ENCODE measurements around the gene LRRK2.

The LRRK2 gene

DNA sequence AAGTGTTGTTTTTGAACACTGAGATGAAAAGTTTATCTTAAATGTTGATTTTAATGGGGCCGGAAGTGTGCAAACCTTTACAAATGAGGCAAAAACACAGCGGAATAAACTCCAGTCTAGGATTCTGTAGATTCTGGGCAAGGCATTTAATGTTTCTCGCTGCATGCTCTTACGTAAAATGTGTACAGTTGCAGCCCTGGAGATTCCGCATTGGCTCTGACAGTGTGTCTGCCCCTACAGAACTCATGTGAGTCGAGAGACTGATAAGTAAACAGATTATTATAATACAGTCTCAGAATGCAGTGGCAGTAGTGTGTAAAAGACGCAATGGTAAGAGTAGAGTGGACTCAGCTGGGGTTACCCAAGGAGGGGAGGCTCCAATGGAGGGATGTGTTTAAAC is 33.6 kb downstream of the LRRK2 start:
- no peak overlapping the region for H3K4me3 ChIP-seq
- DNase-seq (ENCODE audit: low spot score): no peak
- H3K27ac ChIP-seq: no peak overlapping the region
- TF ChIP-seq CTCF (IDR thresholded peaks at IDR 0.05): no peak

- no peak for DNase-seq (ENCODE audit: low spot score)
- no peak for TF ChIP-seq CTCF (IDR thresholded peaks at IDR 0.05)
- Histone ChIP-seq H3K4me3 (no peak overlapping the region), H3K27ac (no peak overlapping the region)
Observed at GRCh38 chr12:40261937-40262336, 37.1 kb downstream of the LRRK2 start.

- TF ChIP-seq CTCF (IDR thresholded peaks at IDR 0.05): no peak
- no peak overlapping the region for H3K27ac ChIP-seq
- no peak for DNase-seq (ENCODE audit: low spot score)
Observed at GRCh38 chr12:40262657-40263056, 37.9 kb downstream of the LRRK2 start.

GRCh38 chr12:40263616-40264409 is 39.0 kb downstream of the LRRK2 start:
- H3K27ac ChIP-seq: no peak overlapping the region
- H3K4me3 ChIP-seq: no peak overlapping the region
- DNase-seq (ENCODE audit: low spot score): no peak
- TF ChIP-seq CTCF (IDR thresholded peaks at IDR 0.05): no peak

More at GRCh38 chr12:40262657-40263056, 37.9 kb downstream of the LRRK2 start:
- H3K4me3 ChIP-seq: no peak overlapping the region

- no peak overlapping the region for H3K4me3 ChIP-seq
- no peak for TF ChIP-seq CTCF (IDR thresholded peaks at IDR 0.05)
- H3K27ac ChIP-seq: no peak overlapping the region
- DNase-seq (ENCODE audit: low spot score): no peak
Observed at GRCh38 chr12:40271981-40272664, 47.3 kb downstream of the LRRK2 start.

GRCh38 chr12:40281791-40282364 is 57.1 kb downstream of the LRRK2 start:
- no peak for TF ChIP-seq CTCF (IDR thresholded peaks at IDR 0.05)
- DNase-seq (ENCODE audit: low spot score): no peak
- H3K4me3 ChIP-seq: no peak overlapping the region
- no peak overlapping the region for H3K27ac ChIP-seq

Data from coronary artery (tissue), 2 donors.